DND-41 (cell line): ENCODE results near the gene CEACAM8.
A peak's percentile ranks its signal among the peaks of the same experiment; 100 is the strongest.

Source experiments
- ATAC-seq: fragments of 200-7000 bp; cut with Tn5 transposase; 3 replicates; pipeline ENCODE4 v1.9.1; 2021; ENCODE audit warnings: low read depth; ENCODE audit not compliant: insufficient read depth
- DNase-seq: peaks from one replicate; pipeline ENCODE4 v3.0.0-alpha.2; 2020
- H2AFZ ChIP-seq: 2 replicates; pipeline ENCODE4 v1.6.0; 2012; ENCODE audit warnings: low read depth, low read length
- H3K27ac ChIP-seq: 2 replicates; pipeline ENCODE4 v1.5.1; 2012; ENCODE audit warnings: low read length, inconsistent platforms
- H3K27me3 ChIP-seq: fragments of 200-600 bp; sonication (generic); 2 replicates; pipeline ENCODE4 v1.6.0; 2012; ENCODE audit warnings: low read length, mild to moderate bottlenecking, inconsistent platforms; ENCODE audit not compliant: insufficient read depth, poor library complexity
- H3K36me3 ChIP-seq: 2 replicates; pipeline ENCODE4 v1.5.1; 2012; ENCODE audit warnings: low read length, inconsistent platforms; ENCODE audit not compliant: insufficient read depth
- H3K4me1 ChIP-seq: 2 replicates; pipeline ENCODE4 v1.5.1; 2012; ENCODE audit warnings: mild to moderate bottlenecking, low read length; ENCODE audit not compliant: insufficient read depth
- H3K4me2 ChIP-seq: 2 replicates; pipeline ENCODE4 v1.6.0; 2012; ENCODE audit warnings: mild to moderate bottlenecking, moderate library complexity, low read length, inconsistent platforms; ENCODE audit not compliant: insufficient read depth
- H3K4me3 ChIP-seq, 2 experiments: fragments of 200-600 bp in 1 of 2; shearing (Covaris generic) in 1 of 2; 2 replicates each; pipeline ENCODE4 v1.5.1; 2012 to 2016; ENCODE audit warnings: inconsistent platforms in 2 of 2, low read length in 2 of 2, mild to moderate bottlenecking in 2 of 2, low read depth in 1 of 2, moderate library complexity in 1 of 2
- H3K79me2 ChIP-seq: 2 replicates; pipeline ENCODE4 v1.6.0; 2012; ENCODE audit warnings: low read length, inconsistent platforms; ENCODE audit not compliant: insufficient read depth
- H3K9ac ChIP-seq: 2 replicates; pipeline ENCODE4 v1.6.0; 2012; ENCODE audit warnings: low read depth, mild to moderate bottlenecking, inconsistent platforms, low read length, moderate library complexity
- H3K9me3 ChIP-seq: 2 replicates; pipeline ENCODE4 v1.5.1; 2012; ENCODE audit warnings: low read length, moderate library complexity, mild to moderate bottlenecking, inconsistent platforms; ENCODE audit not compliant: insufficient read depth, severe bottlenecking
- H4K20me1 ChIP-seq: 2 replicates; pipeline ENCODE4 v1.6.0; 2012; ENCODE audit warnings: low read length; ENCODE audit not compliant: insufficient read depth
- EZH2 ChIP-seq: IDR thresholded peaks from 3 replicates; pipeline ENCODE4 v1.6.1; 2012; ENCODE audit warnings: borderline replicate concordance, low read depth, mild to moderate bottlenecking, moderate library complexity, low read length, inconsistent platforms; ENCODE audit not compliant: severe bottlenecking
- TF ChIP-seq, protein P1 (sequence below): IDR thresholded peaks from 2 replicates; pipeline ENCODE4 v1.5.1; 2012; ENCODE audit warnings: borderline replicate concordance, low read length, moderate library complexity, mild to moderate bottlenecking; ENCODE audit not compliant: poor library complexity, severe bottlenecking; ENCODE audit errors: extremely low read depth

The CEACAM8 gene

DNA sequence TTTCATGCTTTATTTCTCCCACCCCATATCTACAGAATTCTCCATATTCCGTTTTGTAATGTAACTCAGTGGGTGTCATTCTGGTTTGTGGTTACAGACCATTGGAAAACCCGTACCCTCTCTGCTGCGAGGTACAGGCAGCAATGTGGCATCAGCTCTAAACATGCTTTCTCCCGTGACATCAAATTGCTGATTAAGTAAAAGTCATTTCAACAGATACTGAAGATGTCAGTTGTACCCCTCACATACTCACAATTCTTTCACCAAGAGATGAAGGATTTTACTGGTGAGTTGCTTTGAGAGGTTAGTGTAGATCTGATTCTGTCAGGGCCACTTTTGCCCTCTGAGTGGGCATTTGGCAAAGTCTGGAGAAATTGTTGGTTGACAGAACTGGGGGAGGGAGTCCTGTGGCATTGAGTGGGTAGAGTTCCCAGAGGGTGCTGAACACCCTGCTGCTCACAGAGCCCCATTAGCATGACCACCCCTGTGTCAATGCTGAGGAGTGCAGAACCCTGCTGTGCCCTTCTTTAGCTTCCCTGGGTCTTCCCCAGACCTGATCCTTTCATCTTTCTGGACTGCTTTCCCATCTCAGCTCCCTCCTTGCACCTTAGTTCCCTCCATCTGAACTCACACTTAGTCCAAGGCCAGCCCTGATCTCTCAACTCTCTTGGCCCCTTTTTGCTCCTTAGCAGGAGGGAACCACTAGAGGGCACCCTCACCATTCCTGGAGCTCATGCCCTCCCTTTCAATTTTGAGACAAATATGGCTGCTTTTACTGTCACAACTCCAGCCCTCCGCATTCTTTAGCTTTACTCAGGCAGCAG is 39.9 kb upstream of the CEACAM8 start:
- peak; percentile 50 for DNase-seq
- Histone ChIP-seq H3K36me3 (no peaks in the 10 kb centered on the region), H3K79me2 (no peaks in the 10 kb centered on the region), H3K4me1 (no peaks in the 10 kb centered on the region), H3K27ac (no peak overlapping the region), H2AFZ (no peak overlapping the region), H3K4me3 (no peak overlapping the region), H3K9ac (no peak overlapping the region), H3K4me2 (no peak overlapping the region), H3K9me3 (no peaks in the 10 kb centered on the region), H4K20me1 (no peaks in the 10 kb centered on the region), H3K27me3 (no peaks in the 10 kb centered on the region)
- ATAC-seq, result peak; percentile 53; the same call in 1 of the 3 replicates
- TF ChIP-seq, protein P1, sequence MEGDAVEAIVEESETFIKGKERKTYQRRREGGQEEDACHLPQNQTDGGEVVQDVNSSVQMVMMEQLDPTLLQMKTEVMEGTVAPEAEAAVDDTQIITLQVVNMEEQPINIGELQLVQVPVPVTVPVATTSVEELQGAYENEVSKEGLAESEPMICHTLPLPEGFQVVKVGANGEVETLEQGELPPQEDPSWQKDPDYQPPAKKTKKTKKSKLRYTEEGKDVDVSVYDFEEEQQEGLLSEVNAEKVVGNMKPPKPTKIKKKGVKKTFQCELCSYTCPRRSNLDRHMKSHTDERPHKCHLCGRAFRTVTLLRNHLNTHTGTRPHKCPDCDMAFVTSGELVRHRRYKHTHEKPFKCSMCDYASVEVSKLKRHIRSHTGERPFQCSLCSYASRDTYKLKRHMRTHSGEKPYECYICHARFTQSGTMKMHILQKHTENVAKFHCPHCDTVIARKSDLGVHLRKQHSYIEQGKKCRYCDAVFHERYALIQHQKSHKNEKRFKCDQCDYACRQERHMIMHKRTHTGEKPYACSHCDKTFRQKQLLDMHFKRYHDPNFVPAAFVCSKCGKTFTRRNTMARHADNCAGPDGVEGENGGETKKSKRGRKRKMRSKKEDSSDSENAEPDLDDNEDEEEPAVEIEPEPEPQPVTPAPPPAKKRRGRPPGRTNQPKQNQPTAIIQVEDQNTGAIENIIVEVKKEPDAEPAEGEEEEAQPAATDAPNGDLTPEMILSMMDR, result peak; percentile 86
- TF ChIP-seq EZH2, result no peak

- Histone ChIP-seq H2AFZ (no peak overlapping the region), H3K27me3 (no peaks in the 10 kb centered on the region), H3K79me2 (no peaks in the 10 kb centered on the region), H3K36me3 (no peaks in the 10 kb centered on the region), H3K4me2 (no peak overlapping the region), H3K4me3 (no peak overlapping the region), H3K4me1 (no peaks in the 10 kb centered on the region), H4K20me1 (no peaks in the 10 kb centered on the region), H3K27ac (no peak overlapping the region), H3K9ac (no peak overlapping the region), H3K9me3 (no peaks in the 10 kb centered on the region)
- TF ChIP-seq, protein P1, result no peak
- no peak for TF ChIP-seq EZH2
- DNase-seq (no peak), ATAC-seq (no peak)
Measured at GRCh38 chr19:42629191-42629590, 34.5 kb upstream of the CEACAM8 start.

DNA sequence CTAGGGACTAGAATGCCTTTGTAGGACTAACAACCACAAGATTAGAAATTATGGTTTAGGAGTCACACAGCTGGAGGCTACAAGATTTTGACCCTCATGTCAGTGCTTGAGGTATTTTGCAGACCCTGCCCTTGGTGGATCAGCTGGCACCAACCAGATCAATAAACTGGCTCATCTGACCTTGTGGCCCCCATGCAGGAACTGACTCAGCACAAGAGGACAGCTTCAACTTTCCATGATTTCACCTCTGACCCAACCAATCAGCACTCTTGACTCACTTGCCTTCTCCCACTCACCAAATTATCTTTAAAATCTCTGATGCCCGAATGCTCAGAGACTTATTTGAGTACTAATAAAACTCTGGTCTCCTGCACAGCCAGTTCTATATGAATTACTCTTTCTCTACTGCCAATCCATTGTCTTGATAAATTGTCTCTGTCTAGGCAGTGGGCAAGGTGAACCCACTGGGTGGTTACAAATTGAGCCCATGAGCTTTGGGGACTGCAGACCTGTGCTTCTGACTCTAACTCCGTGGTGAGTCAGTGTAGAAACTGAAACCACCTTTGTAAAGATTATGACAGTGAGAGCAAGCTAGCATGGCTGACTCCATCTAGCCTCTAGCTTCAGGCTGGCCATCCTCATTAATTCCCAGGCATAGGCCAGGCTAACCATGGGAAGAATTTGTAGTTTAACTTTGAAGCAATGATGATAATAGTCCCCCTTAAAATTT is 33.9 kb upstream of the CEACAM8 start:
- no peaks in the 10 kb centered on the region for H3K79me2 ChIP-seq
- TF ChIP-seq, protein P1, result no peak
- no peak for TF ChIP-seq EZH2
- no peak overlapping the region for H2AFZ ChIP-seq
- DNase-seq (no peak), ATAC-seq (no peak)
- no peaks in the 10 kb centered on the region for H4K20me1 ChIP-seq
- H3K9me3 ChIP-seq, result no peaks in the 10 kb centered on the region
- H3K27me3 ChIP-seq, result no peaks in the 10 kb centered on the region
- H3K4me3 ChIP-seq, result no peak overlapping the region
- no peaks in the 10 kb centered on the region for H3K36me3 ChIP-seq
- no peaks in the 10 kb centered on the region for H3K4me1 ChIP-seq
- H3K27ac ChIP-seq, result no peak overlapping the region
- no peak overlapping the region for H3K4me2 ChIP-seq
- no peak overlapping the region for H3K9ac ChIP-seq
